ENCODE measurements around the gene CHRNA7.

The CHRNA7 gene

DNA sequence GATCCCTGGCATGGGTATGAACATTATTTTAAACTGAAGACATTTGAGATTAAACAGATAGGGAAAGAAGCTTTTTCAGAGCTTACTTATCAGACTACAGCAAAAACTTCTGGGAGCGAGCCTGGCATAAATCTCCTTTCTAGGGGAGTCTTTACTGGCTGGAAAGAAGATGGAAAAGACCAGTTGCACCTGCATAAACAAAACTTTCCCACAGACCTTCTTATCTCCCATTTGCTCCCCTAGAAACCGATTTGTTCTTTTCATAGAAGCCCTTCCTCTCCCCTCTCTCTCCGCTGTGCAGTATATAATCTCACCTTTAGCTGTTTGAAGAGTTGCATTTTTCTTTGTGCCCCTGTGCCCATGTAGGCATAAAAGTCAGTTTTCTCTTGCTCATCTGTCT is 93.2 kb downstream of the CHRNA7 start:
- TF ChIP-seq, protein P1, sequence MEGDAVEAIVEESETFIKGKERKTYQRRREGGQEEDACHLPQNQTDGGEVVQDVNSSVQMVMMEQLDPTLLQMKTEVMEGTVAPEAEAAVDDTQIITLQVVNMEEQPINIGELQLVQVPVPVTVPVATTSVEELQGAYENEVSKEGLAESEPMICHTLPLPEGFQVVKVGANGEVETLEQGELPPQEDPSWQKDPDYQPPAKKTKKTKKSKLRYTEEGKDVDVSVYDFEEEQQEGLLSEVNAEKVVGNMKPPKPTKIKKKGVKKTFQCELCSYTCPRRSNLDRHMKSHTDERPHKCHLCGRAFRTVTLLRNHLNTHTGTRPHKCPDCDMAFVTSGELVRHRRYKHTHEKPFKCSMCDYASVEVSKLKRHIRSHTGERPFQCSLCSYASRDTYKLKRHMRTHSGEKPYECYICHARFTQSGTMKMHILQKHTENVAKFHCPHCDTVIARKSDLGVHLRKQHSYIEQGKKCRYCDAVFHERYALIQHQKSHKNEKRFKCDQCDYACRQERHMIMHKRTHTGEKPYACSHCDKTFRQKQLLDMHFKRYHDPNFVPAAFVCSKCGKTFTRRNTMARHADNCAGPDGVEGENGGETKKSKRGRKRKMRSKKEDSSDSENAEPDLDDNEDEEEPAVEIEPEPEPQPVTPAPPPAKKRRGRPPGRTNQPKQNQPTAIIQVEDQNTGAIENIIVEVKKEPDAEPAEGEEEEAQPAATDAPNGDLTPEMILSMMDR (IDR thresholded peaks at IDR 0.05; ENCODE audit: extremely low read depth, insufficient read depth, missing control alignments): no peak
- DNase-seq (ENCODE audit: low spot score): no peak
- in situ Hi-C loops (cut with MboI; ENCODE audit: low pct_unique_long_range_greater_than_20kb, low sequenced_read_pairs, unreplicated experiment): no loop called here

DNA sequence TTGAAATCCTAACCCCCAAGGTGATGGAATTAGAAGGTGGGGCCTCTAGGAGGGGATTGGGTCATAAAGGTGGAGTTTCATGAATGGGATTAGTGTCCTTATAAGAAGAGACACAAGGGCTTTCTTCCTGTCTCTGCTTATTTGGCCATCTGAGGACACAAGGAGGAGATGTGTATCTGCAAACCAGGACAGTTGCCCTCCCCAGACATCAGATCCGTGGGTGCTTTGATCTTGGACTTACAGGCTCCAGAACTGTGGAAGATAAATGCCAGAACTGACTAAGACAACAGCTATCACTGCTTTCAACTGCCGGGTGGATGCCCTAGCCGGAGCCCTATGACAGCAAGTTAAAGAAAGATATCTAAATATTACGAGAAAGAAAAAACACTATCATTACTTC is 94.4 kb downstream of the CHRNA7 start:
- in situ Hi-C loops (cut with MboI; ENCODE audit: low pct_unique_long_range_greater_than_20kb, low sequenced_read_pairs, unreplicated experiment): no loop called here
- TF ChIP-seq, protein P1 (IDR thresholded peaks at IDR 0.05; ENCODE audit: extremely low read depth, insufficient read depth, missing control alignments): no peak

DNA sequence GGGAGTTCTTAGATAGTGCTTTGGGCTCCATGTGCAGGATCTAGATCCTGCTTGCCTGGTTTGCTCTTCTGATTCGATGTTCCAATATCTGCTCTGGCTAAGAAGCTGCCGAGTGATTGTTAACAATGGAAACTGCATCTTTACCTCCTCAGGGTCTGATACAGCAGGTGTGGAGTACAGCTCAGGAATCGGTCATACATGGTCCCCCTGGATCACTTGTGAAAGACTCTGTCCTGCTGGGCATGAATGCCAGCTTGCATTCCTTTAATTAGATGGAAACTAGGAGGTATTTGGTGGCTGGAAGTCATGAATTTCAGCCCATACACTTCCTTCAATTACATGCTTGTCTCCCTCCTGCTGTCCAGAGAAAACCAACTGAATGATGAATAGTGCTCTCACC is 95.3 kb downstream of the CHRNA7 start:
- DNase-seq (ENCODE audit: low spot score): no peak
- TF ChIP-seq, protein P1 (IDR thresholded peaks at IDR 0.05; ENCODE audit: extremely low read depth, insufficient read depth, missing control alignments): no peak
- in situ Hi-C loops (cut with MboI; ENCODE audit: low pct_unique_long_range_greater_than_20kb, low sequenced_read_pairs, unreplicated experiment): no loop called here

More for the DNA sequence above, 94.4 kb downstream of the CHRNA7 start:
- DNase-seq (ENCODE audit: low spot score): no peak

DNA sequence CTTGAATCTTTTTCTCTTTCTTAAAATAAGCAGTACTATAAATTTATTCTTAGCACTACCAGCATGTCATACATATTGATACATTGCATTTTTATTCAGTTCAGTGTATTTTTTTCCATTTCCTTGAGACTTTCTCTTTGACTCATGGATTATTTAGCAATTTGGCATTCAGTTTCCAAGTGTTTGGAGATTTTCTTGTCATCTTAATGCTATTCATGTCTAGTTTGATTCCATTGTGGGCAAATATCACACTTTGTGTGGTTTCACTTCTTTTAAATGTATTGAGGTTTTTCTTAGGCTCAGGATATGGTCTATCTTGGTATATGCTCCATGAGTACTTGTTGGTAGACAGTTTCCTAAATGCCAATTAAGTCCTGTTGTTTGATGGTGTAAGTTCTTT is 99.5 kb downstream of the CHRNA7 start:
- in situ Hi-C loops (cut with MboI; ENCODE audit: low pct_unique_long_range_greater_than_20kb, low sequenced_read_pairs, unreplicated experiment): no loop called here
- DNase-seq (ENCODE audit: low spot score): no peak
- TF ChIP-seq, protein P1 (IDR thresholded peaks at IDR 0.05; ENCODE audit: extremely low read depth, insufficient read depth, missing control alignments): no peak

DNA sequence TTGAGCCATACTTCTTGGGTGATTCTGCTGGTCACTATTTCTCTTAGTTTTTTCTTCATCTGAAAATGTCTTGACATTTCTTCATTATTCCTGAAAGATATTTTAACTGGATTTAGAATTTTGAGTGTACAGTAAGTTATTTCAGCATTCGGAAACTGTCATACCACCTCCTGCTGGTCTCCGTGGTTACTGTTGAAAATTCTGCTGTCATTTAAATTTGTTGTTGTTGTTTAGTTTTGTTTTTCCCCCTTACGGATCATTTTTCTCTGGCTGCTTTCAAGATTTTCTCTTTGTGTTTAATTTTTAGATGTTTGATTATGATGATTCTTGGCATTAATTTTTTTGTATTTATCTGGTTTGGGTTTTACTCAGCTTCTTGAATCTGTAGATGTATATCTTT is 100.5 kb downstream of the CHRNA7 start:
- in situ Hi-C loops (cut with MboI; ENCODE audit: low pct_unique_long_range_greater_than_20kb, low sequenced_read_pairs, unreplicated experiment): no loop called here
- TF ChIP-seq, protein P1 (IDR thresholded peaks at IDR 0.05; ENCODE audit: extremely low read depth, insufficient read depth, missing control alignments): no peak

DNA sequence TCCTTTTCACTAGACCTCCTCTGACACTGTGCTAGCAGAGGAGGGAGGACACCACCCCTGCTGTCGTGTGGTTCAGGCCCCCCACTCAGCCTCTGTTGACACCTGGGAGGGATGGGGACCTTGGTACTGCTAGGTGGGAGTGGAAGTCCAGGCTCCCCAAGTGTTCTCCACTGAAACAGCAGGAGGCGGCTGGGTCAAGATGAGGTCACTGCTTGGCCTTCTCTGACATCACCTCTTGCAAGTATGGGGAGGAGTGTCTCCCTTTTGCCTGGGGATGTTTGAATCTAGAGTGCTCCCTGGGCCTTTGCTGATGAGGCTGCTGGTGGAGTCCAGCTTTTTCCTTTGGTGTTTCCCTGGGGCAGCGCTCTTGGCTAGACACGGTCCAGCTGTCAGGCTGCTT is 101.5 kb downstream of the CHRNA7 start:
- no peak for DNase-seq (ENCODE audit: low spot score)
- TF ChIP-seq, protein P1 (IDR thresholded peaks at IDR 0.05; ENCODE audit: extremely low read depth, insufficient read depth, missing control alignments): no peak
- in situ Hi-C loops (cut with MboI; ENCODE audit: low pct_unique_long_range_greater_than_20kb, low sequenced_read_pairs, unreplicated experiment): no loop called here

More for the DNA sequence above, 100.5 kb downstream of the CHRNA7 start:
- no peak for DNase-seq (ENCODE audit: low spot score)

DNA sequence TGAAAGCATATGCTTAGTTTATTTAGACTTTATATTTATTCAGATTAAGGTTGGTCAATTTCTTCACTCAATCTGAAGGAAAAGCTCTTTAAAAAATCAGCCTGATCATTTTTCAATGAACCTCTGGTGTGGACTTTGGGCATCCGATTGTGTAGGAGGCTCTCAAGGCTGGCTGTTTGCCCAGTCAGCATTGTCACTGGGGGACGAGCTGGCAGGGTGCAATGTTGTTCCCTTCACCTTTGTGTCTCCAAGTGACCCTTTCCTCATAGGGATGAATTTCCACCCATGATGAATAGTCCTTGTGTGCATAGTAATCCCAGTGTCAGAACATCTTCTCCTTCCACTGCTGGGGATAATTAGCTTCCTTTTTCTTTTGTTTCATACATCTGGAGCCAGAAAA is 102.5 kb downstream of the CHRNA7 start:
- DNase-seq (ENCODE audit: low spot score): no peak
- TF ChIP-seq, protein P1 (IDR thresholded peaks at IDR 0.05; ENCODE audit: extremely low read depth, insufficient read depth, missing control alignments): no peak
- in situ Hi-C loops (cut with MboI; ENCODE audit: low pct_unique_long_range_greater_than_20kb, low sequenced_read_pairs, unreplicated experiment): no loop called here
